HG03442 (cell line): ENCODE data around the gene ALS2CL.

Experiments
- ATAC-seq: cut with Tn5 transposase; IDR thresholded peaks from one replicate; pipeline ENCODE4 v1.9.1; 2021; ENCODE audit warnings: mild to moderate bottlenecking, moderate library complexity; ENCODE audit not compliant: unreplicated experiment

The ALS2CL gene

DNA sequence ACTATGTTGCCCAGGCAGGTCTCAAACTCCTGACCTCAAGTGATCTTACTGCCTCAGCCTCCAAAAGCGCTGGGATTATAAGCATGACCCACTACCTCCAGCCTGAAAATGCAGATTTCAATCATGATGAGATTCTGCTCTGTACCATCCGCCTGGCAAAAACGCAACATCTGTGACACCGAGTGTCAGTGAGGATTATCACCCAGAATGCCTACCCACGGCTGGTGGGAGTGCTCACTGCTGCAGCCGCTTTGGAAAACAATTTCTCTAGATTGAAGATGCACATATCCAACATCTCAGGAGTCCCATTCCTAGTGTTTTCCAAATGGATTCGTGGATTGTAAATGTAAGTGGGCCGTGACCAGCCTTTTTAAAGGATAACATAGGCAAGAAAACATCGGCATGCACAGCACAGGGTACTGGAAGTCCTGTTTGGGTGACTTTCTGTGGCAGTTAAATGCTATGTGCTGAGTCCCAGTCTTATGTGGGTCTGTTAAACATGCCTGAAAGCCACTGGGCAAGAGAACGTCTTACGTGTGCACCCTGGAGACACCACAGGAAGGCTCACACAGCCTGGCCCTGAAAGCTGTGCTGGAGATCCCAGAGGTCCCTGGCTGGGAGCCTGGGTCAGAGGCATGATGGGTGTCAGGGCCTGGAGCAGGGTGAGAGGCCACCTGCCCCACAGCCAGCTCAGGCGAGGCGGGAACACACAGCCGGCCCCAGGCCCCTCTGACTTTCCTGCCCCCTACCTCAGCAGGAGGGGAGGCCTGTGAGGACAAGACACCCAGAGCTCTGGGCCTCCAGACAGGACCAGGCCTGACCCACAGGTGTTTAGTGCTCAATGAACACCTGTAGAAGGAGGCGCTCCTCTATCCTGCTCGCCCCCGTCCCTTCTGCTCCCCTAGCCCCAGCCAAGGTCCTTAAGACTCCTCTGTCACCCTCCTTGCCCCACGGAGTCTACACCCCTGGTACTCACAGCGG is 23.3 kb upstream of the ALS2CL start:
- no peak for ATAC-seq

DNA sequence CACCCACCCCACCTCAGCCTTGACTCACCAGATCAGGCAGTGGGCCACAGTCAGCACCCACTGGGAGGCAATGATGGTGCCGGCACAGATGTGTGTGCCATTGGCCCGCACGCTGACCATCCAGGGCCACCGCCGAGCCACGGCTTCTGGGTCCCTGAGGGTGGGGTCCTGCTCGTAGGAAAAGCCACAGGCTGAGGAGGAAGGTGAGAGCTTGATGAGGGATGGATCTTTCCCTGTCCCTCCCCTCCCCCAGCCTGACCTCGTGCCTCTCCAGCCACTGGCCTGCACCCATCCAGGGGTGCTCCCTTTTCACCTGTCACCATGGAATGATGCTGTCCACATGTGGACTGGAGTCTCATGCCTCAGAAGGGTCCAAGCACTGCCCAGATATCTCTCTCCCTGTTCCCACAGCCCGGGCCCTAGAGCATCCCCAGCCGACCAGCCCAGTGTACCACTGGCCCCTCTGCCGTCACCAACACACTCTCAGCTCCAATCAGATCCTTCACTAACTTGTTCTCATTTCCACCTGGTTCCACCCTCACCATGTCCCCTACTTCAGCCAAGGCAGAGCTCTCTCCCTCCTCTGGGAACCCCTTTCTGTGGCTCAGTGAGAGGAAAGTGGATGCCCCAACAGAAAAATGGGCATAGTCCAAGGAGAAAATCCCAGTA is 22.2 kb upstream of the ALS2CL start:
- no peak for ATAC-seq

DNA sequence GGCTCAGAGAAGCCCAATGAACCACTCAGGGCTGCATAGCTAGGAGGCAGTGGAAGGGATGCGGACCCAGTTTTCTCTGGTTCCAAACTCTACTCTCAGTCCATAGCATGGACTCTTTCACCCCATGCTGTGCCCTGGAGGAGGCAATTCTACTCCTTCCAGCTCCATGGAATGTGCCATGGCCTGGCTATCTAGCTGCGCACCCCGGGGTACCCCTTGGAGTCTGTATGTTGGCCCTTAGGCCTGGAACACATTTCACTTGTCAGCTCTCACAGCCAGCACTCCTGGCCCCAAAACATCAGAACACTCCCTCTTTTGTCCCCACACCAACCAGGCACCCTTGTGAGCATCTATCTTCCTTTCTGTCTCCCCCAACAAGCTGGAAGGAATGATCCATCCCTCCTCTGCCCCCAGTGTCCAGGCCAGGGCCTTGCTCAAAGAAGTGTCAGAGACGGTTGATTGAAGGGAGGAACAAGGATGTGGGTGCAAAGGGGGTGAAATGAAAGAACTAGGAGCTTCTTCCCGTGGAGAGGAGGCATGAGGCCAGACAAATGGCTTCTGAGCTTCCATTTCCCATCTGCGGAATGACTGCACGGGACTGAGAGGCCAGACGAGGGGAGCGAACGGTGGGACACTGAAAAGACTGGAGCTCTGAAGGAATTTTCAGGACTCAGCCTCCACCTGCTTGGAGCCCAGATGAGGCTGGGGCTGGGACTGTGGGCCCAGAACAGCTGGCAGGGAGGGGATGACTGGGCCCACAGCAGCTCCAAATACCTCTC is 21.4 kb upstream of the ALS2CL start:
- no peak for ATAC-seq

DNA sequence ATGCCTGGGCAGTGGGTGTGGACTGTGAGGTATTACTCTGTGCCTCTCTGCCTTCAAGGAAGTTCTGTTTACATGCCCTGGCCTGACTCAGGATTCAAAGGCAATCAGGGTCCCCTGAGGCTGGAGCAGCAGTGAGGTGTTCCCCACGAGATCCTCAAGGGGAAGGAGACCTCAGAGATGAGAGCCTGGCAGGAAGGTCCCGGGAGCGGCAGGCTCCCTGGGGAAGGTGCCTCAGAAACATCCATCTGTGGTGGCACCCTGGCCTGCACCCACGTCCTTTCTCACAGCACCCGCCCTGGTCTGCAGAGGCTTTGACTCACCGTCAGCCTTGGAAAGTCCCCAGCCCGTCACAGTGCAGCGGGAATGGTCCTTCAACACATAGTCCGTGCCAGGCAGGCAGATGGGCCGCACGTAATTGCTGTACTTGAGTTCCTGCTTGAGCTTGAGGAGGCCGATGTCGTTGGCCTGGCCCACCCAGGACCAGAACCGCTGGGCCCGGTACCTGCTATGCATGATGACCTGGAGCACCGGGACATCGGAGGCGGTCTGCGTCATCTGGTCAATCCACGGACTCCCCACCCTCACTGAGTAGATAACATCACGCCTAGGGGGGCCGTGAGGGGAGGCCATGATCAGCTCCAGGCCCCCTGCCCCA is 20.5 kb upstream of the ALS2CL start:
- peak; percentile 70 for ATAC-seq

DNA sequence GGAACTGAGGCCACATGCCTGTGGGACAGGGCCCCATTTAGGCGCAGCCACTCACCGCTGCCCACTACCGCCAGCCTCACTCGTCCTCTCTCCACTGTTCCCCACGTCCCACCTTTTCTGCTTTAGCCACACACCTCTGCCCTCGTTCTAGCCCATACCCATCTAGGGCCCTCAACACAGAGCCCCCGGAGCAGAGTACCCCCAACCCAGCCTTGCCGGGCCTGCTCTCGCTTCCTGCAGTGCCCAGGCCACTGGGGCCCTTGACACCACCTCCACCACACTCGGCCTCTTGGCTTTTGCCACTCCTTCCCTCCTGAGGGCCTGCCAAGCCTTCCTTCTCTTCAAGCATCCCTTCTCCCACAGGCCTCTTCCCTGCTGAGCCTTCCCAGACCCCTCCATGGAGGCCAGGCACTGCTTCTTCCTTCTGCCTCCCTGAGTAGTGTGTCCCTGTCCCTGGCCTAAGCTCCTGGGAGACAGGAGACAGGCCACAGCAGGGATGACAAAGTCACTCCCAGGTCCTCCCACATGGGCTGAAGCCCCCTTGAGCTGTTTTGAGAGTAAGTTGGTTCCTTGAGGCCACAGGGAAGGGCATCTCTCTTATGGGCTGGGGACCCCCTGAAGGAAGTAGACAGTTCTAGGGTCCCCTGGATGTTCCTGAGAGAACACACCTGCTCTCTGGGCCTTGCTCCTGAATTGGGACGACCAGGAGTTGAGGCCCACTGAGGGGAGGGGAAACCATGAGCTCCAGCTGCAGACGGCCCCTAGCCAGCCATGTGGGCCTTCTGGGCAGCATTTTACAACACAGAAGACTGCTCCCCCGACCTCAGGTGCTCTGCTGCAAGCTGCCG is 19.8 kb upstream of the ALS2CL start:
- ATAC-seq: no peak

DNA sequence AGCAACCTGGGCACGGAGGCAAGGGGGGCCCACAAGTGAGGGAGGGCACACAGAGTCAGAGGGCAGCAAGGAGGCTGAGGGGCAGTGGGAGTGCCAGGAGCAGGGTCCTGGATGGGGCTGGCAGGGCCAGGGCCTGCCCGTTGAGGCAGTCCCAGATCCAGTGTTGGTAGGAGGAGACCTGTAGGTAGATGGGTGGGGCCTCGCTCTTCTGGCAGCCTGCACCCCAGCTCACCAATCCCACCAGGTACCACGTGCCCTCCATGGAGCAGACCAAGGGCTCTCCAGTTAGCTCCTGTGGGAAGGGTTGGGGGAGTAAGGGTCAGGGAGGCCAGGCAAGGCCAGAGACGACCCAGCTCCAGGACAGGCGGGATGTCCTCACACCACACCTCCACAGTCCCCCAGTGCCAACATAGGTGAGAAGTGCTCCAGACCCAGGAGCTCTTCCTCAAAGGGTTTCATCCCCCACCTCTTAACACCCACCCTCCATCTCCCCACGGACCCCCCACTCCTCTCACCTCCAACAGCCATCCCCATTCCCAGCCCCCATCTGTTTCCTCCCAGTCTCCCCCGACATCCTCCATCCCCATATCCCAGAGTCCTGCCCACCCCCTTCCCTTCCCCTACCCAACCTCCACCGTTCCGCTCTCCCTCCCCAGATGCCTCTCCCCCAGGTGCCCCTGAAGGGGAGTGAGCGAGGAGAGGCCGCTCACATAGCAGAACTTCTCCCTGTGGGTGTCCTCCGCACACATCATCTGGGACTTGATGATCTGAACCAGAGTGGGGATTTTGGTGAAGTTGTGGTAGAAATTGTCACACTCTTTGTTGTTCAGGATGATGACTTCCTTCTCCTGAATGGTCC is 18.9 kb upstream of the ALS2CL start:
- no peak for ATAC-seq

DNA sequence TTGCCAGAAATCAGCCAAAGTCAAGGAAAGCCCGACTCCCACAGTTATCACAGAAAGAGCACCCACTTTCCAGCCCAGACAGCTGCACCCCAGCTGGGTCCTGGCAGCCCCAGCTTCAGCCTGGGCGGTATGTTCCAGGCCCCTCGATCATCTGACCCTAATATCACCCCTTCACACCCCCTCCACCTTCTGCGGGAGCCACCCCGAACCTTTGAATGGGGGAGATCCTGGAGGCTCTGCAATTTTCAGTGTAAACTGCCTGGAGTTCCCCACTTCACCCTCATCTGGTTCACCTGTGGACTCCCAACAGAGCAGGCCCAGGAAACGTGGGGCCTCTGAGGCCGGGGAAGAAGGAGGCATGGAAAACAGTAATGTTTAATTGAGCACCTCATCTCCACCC is 18.3 kb upstream of the ALS2CL start:
- ATAC-seq: no peak

DNA sequence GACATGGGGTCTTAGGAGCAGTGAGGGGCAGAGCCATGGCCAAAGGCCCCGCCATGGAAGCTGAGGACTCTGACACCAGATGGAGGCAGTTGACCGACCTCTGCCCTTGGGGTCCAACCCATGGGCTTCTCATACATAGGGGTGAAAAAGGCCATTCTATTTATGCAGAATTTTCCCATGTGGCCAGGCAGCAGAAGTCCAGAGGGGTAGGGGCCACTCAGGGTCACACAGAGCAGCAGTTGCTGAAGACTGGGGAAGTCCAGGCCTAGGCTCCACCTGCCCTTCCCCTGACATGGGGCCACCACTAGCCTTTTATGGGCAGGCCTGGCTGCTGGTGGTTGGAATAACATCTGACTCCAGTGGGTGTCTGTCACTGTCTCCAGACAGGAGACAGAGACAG is 17.8 kb upstream of the ALS2CL start:
- ATAC-seq: no peak

DNA sequence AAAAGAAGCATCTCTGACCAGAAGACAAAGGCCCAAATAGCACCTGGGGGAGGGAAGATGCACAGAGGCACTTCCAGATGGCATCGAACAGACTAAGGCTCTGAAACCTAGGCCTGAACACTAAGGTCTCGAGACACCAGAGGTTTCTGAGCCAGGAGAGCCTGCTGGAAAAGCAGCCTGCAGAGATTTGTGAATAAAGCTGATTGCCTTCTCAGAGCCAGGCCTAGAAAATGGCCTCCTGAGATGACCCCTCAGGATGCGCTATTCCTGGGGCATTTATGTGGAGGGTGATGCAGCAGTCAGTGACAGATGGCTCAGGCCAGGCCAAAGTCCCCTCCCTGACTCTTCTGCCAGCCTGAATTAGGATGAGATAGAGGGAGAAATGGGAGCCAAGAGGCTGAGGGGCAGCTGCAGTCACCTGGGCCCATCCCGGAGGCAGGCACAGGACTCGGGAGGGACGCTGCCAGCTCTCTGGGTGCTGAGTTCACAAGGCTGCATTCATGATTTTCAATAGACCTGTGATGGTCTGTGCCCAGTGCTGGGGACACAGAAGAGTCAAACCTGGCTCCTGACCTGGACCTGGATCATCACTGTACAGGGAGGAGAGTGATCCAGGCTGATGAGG is 17.3 kb upstream of the ALS2CL start:
- ATAC-seq: no peak

DNA sequence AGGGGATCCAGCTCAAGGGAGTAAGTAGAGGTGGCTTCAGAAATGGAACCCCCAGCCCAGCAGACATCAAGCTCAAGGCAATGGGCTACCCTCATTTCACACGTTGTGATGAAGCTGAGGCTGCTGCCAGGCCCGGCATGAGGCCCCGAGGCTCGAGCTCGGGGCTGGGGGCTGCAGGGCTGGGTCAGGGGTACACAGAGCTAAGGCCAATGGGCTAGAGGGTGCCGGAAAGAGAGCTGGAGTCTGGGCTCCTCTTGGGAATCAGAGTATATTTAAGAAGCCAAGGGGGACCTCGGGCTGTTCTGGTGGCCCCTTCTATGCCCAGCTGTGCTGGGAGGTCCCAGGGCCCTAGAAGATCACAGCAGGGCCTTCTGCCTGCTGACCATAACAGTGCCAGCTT is 16.8 kb upstream of the ALS2CL start:
- ATAC-seq: no peak

DNA sequence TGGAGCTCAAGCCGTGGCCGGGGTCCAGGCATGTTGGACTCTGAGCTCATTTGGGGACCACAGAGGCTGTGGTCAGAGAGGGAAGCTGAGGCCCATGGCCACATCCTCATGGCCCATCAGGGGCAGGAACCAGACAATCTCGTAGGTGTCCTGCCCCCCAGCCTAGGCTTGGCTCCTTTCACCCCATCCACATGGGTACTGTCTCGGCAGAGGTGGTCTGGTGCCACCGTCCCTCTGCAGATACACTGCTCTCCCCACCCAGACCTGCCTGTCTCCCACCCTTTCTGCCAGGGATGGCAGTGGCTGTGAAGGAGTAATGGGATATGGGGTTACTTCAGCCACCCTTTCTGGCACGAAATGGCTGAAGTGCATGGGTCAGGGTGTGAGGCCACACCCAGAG is 16.2 kb upstream of the ALS2CL start:
- ATAC-seq: no peak

DNA sequence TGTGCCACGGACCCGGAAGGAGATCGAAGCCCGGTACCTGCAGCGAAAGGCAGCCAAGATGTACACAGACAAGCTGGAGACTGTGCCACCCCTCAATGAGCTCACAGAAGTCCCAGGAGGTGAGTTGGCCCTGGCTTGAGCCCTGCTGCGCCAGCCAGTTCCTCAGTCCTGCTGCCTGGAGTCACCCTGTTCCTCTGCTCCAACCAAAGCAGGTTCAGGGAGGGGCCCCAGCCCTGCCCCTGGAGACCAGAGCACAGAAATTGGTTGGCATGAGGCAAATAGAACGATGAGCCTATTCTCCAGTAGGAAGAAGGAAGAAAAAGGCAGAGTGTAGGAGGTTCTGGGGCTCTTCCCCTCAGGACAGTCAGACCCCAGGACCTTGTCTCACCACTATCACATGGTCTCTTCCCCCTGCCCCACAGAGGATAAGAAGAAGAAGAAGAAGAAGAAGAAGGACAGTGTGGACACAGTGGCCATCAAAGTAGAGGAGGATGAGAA is 15.7 kb upstream of the ALS2CL start:
- ATAC-seq: no peak

DNA sequence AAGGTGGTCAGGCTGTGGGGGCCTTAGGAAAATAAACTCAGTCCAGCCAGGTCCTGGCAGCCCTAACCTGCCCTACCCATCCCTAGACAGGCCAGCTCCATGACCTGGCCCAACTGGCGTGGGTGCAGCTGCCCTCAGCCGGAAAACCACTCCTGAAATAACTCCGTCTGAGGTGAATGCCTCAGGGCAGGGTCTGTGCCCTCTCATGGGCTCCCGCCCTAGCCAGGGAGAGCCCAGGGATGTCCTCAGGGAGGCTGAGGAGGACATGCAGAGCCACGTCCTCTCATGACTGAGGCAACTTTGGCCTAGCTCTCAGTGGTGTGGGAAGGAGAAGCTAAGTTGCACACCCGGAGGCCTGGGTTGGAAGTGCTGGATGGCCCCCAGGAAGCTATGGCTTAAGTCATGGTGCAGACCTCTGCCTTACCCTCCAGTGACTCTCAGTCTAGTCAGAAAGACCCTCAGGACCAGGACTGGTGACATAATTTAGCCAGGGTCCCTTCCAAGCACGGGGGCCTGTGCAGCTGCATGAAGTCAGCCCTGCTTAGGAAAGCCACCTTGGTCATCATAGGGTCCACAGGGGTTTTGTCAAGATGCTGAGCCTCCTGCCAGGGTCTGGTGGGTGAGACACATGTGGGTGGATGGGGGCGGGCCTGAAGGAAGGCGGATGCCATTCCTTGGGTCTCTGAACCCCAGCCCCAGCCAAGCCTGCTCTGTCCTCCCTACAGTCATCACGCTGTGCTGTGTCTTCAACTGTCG is 15.1 kb upstream of the ALS2CL start:
- no peak for ATAC-seq

DNA sequence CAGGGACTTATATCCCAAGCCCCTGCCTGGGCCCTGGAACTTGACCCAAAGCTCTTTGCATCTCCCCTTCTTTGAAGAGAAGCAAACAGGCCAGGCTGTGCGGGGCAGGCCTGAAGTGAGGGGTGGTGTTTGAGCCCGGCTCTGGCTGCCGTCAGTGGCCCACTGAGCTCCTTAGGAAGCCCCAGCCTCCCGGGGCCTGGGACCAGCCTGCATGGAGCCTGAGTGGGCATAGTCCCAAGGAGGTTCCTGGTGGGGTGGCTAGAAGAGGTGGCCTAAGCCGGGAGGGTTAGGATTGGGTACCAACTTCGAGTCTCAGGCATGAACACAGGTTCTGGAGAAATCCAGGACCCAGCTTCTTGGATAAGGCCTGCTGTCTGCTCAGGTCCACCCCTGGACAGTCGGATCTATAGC is 14.1 kb upstream of the ALS2CL start:
- no peak for ATAC-seq

DNA sequence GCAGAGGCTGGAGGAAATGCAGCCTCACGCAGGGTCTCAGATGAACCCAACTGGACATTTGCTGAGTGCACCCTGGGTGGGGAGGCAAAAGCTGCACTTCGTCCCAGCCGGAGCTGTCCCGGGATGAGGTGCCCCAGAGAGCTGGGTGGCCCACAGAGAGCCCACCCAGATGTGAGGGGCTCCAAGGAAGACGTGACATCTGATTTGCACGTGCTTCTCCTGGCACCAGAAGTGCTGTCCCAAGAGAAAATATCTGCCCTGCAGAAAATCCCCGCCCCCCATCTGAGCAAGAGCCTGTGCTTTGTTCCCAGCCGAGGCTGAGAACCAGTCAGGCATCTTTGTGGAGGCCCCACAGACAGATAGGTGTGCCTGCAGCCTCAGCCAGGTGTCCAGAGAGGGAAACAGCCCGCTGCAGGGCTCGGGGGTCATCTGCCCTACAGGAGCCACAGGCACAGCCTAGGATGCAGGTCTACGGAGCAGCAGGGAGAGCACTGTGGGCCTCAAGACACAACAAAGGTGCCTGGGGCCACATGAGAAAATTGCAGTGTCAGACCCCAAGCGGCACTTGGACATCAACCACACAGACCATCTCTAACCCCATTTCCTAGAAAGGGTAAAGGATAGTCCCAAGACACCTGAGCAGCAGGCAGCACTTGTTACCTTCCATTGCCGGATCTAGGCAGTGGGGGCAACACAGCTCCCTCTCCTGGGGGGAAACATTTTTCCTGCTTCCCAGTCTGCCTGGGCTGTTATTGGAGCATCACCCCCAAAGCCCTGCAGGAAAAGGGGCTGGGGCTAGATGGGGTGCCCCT is 13.5 kb upstream of the ALS2CL start:
- no peak for ATAC-seq

DNA sequence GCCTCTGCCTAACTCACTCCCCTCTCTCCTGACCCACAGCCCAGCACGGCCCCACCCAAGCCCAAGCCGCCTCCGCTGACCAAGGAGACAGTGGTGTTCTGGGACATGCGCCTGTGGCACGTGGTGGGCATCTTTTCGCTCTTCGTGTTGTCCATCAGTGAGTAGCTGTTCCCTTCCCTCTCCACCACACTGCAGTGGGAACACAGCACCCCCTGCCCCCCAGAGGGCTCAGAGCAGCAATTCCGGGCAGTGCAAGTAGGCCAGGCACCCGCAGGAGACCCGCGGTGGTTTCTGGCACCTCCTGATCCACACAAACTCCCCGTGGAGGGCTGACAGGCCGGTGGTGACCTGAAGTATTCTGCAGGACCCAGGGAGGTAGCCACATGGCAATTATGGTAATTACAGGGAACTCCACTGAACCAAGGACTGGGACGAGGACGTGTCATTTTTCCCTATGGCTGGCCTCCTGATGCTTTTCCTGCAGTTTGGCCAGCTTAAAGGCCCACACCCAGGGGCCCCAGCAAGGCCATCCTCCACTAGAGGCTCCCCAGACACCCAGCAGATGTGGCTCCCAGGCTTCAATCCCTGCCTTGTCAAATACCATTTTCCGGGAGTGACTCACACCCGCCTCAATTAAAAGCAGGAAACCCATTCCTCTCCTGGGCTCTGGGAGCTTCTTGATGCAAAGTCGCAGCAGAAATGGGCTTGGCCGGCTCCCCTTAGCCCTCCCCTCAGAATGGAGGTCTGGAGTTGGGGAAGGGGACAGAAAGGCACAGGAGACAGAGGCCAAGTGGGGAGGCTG is 12.5 kb upstream of the ALS2CL start:
- no peak for ATAC-seq
